Activated CD4-positive, CD25-positive, alpha-beta regulatory T cell treated with anti-CD3 and anti-CD28 coated beads, Interleukin-2, amount 50 U/mL, for 24 hours (primary cell): ENCODE results near the gene UBR4.

Experiments
- ATAC-seq, 2 donors: fragments of 150-1000 bp; cut with Tn5 transposase; one replicate each; pipeline ENCODE4 v1.10.0; 2021; ENCODE audit warnings: mild to moderate bottlenecking in 1 of 2, moderate library complexity in 1 of 2

Gene UBR4

DNA sequence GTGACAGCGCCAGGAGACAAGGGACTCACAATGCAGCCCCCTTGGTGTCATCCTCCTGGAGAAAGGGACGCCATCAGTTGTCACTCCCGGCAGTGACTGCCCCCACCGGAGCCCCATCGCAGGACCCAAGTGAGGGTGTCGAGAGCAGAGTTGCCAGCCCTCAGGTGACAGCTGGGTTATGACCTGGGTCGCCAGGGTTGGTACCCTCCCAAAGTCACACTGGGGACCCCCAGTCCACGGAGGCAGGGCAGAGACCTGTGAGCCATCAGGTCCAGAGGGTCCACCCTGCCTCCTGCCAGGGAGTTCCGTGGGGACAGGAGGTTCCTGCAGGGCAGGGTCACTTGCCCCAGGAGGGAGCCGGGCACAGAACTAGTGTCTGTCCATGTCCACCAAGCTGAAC lies 175.3 kb downstream of the UBR4 start:
- ATAC-seq: no peak

DNA sequence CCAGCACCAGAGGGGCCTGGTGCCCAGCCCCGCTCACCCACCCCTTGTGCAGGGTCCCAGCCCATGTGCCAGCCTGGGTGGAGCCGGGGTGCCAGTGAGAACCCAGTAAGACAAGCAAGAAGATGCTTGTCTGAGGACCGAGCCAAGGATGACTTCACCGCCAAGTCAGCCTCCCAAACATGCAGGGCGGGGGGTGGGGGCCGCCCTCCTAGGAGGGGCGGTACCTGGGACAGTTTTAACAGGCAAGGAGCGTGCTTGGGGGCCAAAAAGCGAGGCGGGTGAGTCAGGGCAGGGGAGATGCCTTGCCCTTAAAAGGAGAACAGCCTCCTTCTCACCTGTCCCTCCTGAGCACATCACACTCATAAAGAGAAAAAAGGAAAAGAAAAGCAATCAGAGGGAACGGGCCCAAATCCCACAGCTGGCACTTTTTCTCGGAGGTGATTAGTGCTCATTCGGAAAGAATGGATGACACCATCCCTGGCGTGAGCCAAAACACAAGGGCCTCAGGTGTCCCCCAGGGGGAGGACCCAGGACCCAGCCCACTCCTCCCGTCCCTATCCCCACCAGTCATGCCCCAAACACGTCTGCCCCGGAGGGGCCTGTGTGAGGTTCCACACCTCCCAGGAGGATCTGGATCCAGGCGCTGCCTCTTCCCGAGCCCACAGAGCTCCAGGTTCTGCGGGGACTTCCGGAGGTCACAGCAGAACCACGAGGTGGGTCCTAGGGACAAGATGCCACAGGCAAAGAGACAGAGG lies 176.0 kb downstream of the UBR4 start:
- ATAC-seq: no peak

DNA sequence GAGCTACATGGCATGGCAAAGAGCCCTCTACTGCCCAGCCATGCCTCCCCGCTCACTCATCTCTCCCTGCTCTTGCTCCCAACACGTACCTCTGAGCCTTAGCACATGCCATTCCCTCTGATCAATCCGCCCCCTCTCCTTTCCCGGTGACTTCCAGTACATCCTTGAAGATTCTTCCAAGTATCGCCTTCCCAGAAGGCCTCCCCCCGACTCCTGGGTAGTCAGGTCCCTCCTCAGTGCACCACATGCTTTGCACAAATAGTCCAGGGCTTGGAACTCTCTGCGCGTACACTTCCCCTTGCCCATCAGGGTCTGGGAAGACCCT lies 176.6 kb downstream of the UBR4 start:
- ATAC-seq: no peak

DNA sequence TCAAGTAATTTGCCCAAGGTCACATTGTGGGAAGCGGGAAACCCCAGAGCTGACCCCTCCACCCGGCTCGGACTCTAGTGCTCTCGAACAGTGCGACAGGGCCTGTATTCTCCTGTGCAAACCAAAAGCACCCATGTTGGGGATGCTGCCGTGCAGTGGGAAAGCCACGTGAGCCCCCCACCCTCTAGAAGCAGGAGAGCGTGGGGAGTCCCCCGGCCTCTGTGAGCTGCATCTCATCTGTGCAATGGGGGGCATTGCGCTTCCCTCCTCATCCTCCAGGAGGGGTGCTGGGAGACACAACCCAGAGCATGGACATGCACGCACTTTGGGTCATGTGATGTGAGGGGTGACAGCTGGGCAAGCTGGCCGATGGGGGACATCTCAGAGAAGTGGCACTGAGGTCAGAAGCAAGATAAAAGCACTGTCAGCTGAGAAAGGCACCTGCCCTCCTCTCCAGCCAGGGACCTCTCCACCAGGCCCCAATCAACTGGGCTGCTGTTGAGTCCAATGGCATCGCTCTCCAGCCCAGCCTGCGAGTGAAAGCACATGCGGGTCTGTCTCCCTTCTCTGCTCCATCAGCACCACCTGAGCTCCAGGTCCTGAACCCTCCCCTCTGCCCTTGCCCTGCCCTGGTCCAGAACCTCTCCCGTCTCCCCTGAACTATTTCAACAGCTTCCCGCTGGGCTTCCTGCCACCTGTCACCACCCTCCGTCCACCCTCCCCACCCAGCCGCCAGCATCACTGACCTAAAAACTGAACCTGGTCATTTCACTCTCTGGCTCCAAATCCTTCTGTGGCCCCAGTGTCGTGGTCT lies 177.2 kb downstream of the UBR4 start:
- ATAC-seq: no peak

DNA sequence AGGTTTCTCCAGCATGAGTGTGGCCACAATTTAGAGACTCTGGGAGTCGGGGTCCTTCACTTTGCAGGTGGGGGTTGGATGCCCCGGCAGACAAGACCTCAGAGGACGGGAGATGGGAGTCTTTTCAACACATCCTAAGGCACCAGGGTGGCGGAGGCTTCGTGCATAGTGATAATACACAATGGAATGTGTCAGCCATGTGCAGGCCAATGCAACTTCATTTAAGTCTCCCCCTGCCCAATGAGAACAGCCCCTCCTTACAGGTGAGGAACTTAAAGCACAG lies 177.7 kb downstream of the UBR4 start:
- ATAC-seq: no peak

DNA sequence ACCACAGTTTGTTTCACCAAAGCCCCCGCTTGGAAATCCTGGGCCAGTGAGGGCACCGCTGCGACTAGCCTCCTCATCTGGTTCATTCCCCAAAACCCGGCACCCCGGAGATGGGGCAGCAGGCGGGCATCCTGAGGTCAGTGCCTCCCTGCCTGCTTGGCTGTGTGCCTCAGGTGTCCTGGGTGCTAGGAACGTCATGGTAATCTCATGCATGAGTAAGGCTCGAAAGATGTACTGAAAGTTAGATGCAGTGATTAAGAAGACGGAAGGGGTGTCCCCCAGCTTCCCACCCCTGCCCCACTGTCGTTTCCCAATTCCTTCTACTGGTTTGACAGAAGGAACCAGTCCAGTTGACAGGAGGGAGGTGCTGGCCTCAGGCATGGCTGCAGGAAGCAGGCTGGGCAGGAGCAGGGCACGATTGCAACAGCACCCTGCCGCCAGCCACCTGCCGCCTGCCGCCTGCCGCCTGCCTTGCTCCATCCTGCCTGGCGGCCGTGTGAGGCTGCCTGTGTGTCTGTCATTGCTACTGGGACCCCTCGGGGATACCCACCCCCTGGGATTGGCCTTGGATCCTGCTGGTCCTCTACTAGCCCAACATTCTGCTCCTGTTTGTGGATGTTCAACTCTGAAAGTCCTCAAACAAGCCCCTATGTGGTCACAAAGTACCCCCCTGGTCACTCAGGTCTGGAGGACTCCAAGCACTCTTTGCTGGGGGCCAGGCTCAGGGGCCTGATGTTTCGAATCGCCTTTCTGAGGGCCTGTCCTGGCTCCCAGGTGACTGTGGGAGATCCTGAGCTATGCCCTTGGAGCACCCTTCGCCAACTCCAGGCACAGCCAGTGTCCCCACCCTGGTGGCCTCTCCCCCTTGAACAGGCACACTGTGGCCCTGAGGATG lies 180.6 kb downstream of the UBR4 start:
- ATAC-seq: no peak

DNA sequence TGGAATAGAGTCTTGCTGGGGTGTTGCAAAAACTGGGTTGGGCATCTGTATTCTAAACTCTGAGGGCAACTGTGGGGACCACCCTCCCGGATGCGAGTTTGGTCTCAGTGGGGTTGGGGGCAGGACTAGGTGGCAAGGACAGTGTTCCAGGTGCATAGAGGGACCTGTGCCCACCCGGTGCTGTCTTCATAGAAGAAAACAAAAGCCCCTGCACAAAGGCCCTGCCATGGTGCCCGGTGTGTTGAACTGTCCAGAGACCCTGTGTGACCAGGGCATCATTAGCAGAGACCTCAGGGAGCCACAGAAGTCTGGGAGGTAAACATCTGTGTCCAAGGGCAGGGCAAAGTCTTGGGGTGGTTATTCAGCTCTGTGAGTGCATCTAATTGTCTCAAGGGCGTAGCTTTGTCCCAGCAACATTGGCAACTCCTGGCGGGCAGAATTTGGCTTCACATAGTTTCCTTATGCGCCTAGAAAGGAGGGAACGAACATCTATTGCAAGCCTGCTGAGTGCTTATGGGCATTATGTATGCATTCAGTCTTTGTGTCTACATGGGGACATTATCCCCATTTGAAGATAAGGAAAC lies 181.4 kb downstream of the UBR4 start:
- ATAC-seq: no peak

DNA sequence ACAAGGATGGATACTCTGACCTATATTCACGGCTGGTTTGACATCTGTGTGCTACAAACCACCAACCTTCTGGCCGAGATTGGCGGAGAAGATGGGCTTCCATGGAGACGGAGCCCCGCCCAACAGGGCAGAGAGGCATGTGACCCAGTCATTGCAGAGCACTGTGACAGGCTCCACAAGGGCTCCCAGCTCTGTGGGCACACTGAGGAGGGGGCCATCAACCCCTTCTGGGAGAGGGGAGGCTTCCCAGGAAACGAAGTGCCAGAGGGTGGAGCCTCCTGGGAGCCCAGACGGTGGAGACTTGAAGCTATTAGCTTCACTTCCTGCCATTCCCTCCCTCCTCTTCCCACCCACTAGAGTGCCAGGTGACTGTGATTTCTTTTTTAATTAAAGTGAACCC lies 182.0 kb downstream of the UBR4 start:
- no peak for ATAC-seq
